Endothelial cell of umbilical vein (primary cell): Measurements from ENCODE around the gene GNB1. TPM values are rescaled to one million over a fixed set of nuclear protein-coding genes. Genes with fewer than 3 reads are reported as not detected.

Experiments
- BruUV-seq: library from RNA; stranded (reverse); fragments of 400-500 nt; replicated peaks from 2 replicates; lab custom pipeline; 2021; lab: Mats Ljungman, UMichigan
- CTCF ChIA-PET: fragments of 300-600, 350-600 bp; sonication (Branson Sonifier 250); formaldehyde crosslinking; loops from one replicate; lab custom pipeline; 2021; ENCODE audit warnings: antibody characterized with exemption, inconsistent platforms; lab: Charles Lee
- POLR2A ChIA-PET: fragments of 300-600, 350-600 bp; sonication (Branson Sonifier 250); formaldehyde crosslinking; loops from one replicate; lab custom pipeline; 2021; ENCODE audit warnings: antibody characterized with exemption, inconsistent platforms; lab: Charles Lee
- DNase-seq: peaks from one replicate; pipeline ENCODE4 v3.0.0-alpha.2; 2011; ENCODE audit warnings: low read depth, low spot score
- FAIRE-seq: peaks from 2 replicates; lab custom pipeline; 2011; peaks lifted over from hg19 to GRCh38; lab: Jason Lieb, UNC
- H2AFZ ChIP-seq: 2 replicates; pipeline ENCODE4 v1.6.0; 2012; ENCODE audit warnings: low read depth, low read length, control low read depth, inconsistent platforms
- H3K27ac ChIP-seq: 2 replicates; pipeline ENCODE4 v1.5.1; 2011; ENCODE audit warnings: low read depth, mild to moderate bottlenecking, control low read depth, low read length, moderate library complexity; ENCODE audit not compliant: insufficient read depth
- H3K27me3 ChIP-seq, 2 experiments: 2 replicates each; pipeline versions ENCODE4 v1.6.0 to v1.6.1; 2011; ENCODE audit warnings: low read length in 2 of 2, mixed read lengths in 1 of 2; ENCODE audit not compliant: control insufficient read depth in 2 of 2, insufficient read depth in 2 of 2
- H3K36me3 ChIP-seq, 2 experiments: 2 replicates in 1 of 2; 3 replicates in 1 of 2; pipeline ENCODE4 v1.5.1; 2011; ENCODE audit warnings: low read length in 2 of 2, mild to moderate bottlenecking in 1 of 2, moderate library complexity in 1 of 2; ENCODE audit not compliant: control insufficient read depth in 2 of 2, insufficient read depth in 2 of 2; ENCODE audit errors: extremely low read depth in 1 of 2
- H3K4me1 ChIP-seq: 3 replicates; pipeline ENCODE4 v1.5.1; 2011; ENCODE audit warnings: mild to moderate bottlenecking, low read length; ENCODE audit not compliant: control insufficient read depth, insufficient read depth; ENCODE audit errors: extremely low read depth
- H3K4me2 ChIP-seq: 2 replicates; pipeline ENCODE4 v1.6.1; 2011; ENCODE audit warnings: low read length, control low read depth, mixed read lengths; ENCODE audit not compliant: insufficient read depth
- H3K4me3 ChIP-seq, 3 experiments: fragments of 200-600 bp in 1 of 3; sonication (generic), shearing (Covaris generic) in 1 of 3; replicated peaks in 1 of 3; 2 replicates each; pipeline ENCODE4 v1.5.1; 2011 to 2016; ENCODE audit warnings: control low read depth in 3 of 3, low read length in 3 of 3, mild to moderate bottlenecking in 2 of 3, inconsistent platforms in 1 of 3, low read depth in 1 of 3, moderate library complexity in 1 of 3; ENCODE audit not compliant: insufficient read depth in 1 of 3
- H3K79me2 ChIP-seq: 2 replicates; pipeline ENCODE4 v1.6.0; 2012; ENCODE audit warnings: low read length, inconsistent platforms; ENCODE audit not compliant: control insufficient read depth, insufficient read depth
- H3K9ac ChIP-seq: replicated peaks from 2 replicates; pipeline ENCODE3; 2011; ENCODE audit warnings: low read length, control low read depth; ENCODE audit not compliant: insufficient read depth; ENCODE audit errors: extremely low read depth
- H3K9me1 ChIP-seq: replicated peaks from 3 replicates; pipeline ENCODE4 v1.6.0; 2011; ENCODE audit warnings: mild to moderate bottlenecking, low read length; ENCODE audit not compliant: control insufficient read depth, insufficient read depth; ENCODE audit errors: extremely low read depth
- H3K9me3 ChIP-seq: replicated peaks from 2 replicates; pipeline ENCODE4 v1.5.1; 2012; ENCODE audit warnings: low read length, inconsistent platforms; ENCODE audit not compliant: control insufficient read depth, insufficient read depth
- H4K20me1 ChIP-seq: replicated peaks from 2 replicates; pipeline ENCODE3; 2011; ENCODE audit warnings: mild to moderate bottlenecking, low read length; ENCODE audit not compliant: control insufficient read depth, insufficient read depth; ENCODE audit errors: extremely low read depth
- EZH2 ChIP-seq: IDR thresholded peaks from 2 replicates; pipeline ENCODE4 v1.6.1; 2012; ENCODE audit warnings: borderline replicate concordance, low read depth, mild to moderate bottlenecking, moderate library complexity, low read length, inconsistent platforms; ENCODE audit not compliant: severe bottlenecking
- FOS ChIP-seq: IDR thresholded peaks from 2 replicates; pipeline ENCODE4 v1.6.1; 2011; ENCODE audit warnings: mild to moderate bottlenecking, low read length, moderate library complexity, borderline replicate concordance; ENCODE audit not compliant: insufficient read depth
- GATA2 ChIP-seq: IDR thresholded peaks from 2 replicates; pipeline ENCODE4 v1.7.0; 2011; ENCODE audit warnings: low read depth, mild to moderate bottlenecking, moderate library complexity, mixed read lengths, low read length; ENCODE audit not compliant: insufficient read length, insufficient read depth
- JUN ChIP-seq: IDR thresholded peaks from 2 replicates; pipeline ENCODE4 v1.6.1; 2011; ENCODE audit warnings: borderline replicate concordance, low read depth; ENCODE audit not compliant: insufficient read length, insufficient read depth
- MAX ChIP-seq: IDR thresholded peaks from 2 replicates; pipeline ENCODE4 v1.6.1; 2011; ENCODE audit not compliant: insufficient read depth, insufficient read length
- MYC ChIP-seq: IDR thresholded peaks from one replicate; pipeline ENCODE4 v1.6.1; 2011; ENCODE audit warnings: mild to moderate bottlenecking, low read depth, low read length
- POLR2A ChIP-seq: IDR thresholded peaks from 2 replicates; pipeline ENCODE4 v1.6.1; 2012; ENCODE audit warnings: low read depth, mild to moderate bottlenecking, control low read depth, low read length
- POLR2AphosphoS5 ChIP-seq: IDR thresholded peaks from 2 replicates; pipeline ENCODE4 v1.6.1; 2012; ENCODE audit warnings: low read depth, mild to moderate bottlenecking, control low read depth, low read length, moderate library complexity; ENCODE audit not compliant: insufficient read depth
- dilution Hi-C: fragments of 300-500 bp; cut with MboI; formaldehyde crosslinking; loops from one replicate; pipeline ENCODE4 v1.15.0; 2019; ENCODE audit warnings: low sequenced_read_pairs; ENCODE audit not compliant: extremely low pct_ligation_motif_present
- intact Hi-C: fragments of 100-400 bp; cut with micrococcal nuclease; formaldehyde crosslinking; loops from one replicate; pipeline ENCODE4 v1.10.0; 2022
- polyA plus RNA-seq, 4 experiments: library from polyadenylated mRNA; depleted of rRNA in 3 of 4; stranded (reverse) in 3 of 4; unstranded in 1 of 4; fragments of >200 nt; gene quantifications; 2 replicates each; pipeline versions ENCODE4 v1.2.1 to v1.2.3, GENCODE V29; 2011 to 2012; ENCODE audit warnings: missing spikeins in 1 of 4
- total RNA-seq: library from RNA; stranded (reverse); gene quantifications from 2 replicates; pipeline ENCODE4 v1.2.3, GENCODE V29; 2021
- TF ChIP-seq, protein P1 (sequence below), 2 donors: IDR thresholded peaks; 1 replicate in 1 of 2; 2 replicates in 1 of 2; pipeline ENCODE4 v1.5.1; 2011; ENCODE audit warnings: low read length in 2 of 2, mild to moderate bottlenecking in 2 of 2, moderate library complexity in 2 of 2, control low read depth in 1 of 2, inconsistent platforms in 1 of 2, low read depth in 1 of 2; ENCODE audit not compliant: insufficient read depth in 1 of 2; ENCODE audit errors: extremely low read depth in 1 of 2

GNB1 gene
- total and polyA plus RNA-seq, 2 donors (not counting 3 experiments of a cell fraction or from before 2014, with no cell fraction given), result 501 to 529 TPM

DNA sequence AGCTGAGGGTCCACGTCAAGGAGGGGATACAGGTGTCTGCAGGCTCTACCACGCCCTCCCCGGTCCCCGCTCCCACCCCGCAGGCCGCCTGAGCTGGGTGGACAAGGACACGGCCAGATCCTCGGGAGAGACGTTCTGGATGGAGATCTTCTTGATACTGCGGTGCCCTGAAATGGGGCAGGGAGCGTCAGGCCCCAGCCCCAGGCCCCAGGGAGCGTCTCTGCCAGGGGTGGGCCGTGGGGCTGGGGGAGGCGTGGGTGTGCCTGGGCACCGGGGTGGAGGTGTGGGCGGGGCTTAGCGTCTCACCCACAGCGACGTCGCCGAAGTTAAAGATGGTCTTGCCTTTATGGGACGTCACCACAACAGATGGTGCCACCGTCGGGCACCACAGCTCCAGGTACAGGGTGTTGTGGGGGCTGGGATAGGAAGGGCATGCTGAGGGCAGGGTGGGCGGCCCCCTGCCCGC, 35.5 kb upstream of the GNB1 start:
- FAIRE-seq (no peak), DNase-seq (no peak)
- BruUV-seq, result no TSS peak
- Histone ChIP-seq H3K4me3 (no peak overlapping the region), H3K27me3 (no peaks in the 10 kb centered on the region), H3K9me1 (no peaks in the 10 kb centered on the region), H3K79me2 (no peaks in the 10 kb centered on the region), H3K9me3 (no peaks in the 10 kb centered on the region), H3K27ac (no peak overlapping the region), H4K20me1 (no peaks in the 10 kb centered on the region), H3K4me2 (no peak overlapping the region), H2AFZ (no peak overlapping the region), H3K9ac (no peak overlapping the region), H3K4me1 (no peaks in the 10 kb centered on the region), H3K36me3 (no peaks in the 10 kb centered on the region)
- intact Hi-C loops (no loop called here), dilution Hi-C loops (no loop called here)
- no peak for TF ChIP-seq EZH2
- no peak for TF ChIP-seq POLR2A
- no peak for TF ChIP-seq MAX
- no peak for TF ChIP-seq FOS
- TF ChIP-seq MYC, result no peak
- TF ChIP-seq POLR2AphosphoS5, result no peak
- TF ChIP-seq GATA2, result no peak
- TF ChIP-seq, protein P1, sequence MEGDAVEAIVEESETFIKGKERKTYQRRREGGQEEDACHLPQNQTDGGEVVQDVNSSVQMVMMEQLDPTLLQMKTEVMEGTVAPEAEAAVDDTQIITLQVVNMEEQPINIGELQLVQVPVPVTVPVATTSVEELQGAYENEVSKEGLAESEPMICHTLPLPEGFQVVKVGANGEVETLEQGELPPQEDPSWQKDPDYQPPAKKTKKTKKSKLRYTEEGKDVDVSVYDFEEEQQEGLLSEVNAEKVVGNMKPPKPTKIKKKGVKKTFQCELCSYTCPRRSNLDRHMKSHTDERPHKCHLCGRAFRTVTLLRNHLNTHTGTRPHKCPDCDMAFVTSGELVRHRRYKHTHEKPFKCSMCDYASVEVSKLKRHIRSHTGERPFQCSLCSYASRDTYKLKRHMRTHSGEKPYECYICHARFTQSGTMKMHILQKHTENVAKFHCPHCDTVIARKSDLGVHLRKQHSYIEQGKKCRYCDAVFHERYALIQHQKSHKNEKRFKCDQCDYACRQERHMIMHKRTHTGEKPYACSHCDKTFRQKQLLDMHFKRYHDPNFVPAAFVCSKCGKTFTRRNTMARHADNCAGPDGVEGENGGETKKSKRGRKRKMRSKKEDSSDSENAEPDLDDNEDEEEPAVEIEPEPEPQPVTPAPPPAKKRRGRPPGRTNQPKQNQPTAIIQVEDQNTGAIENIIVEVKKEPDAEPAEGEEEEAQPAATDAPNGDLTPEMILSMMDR (IDR thresholded peaks at IDR 0.05; ENCODE audit: extremely low read depth in 1 of 2, insufficient read depth in 1 of 2, low read depth in 1 of 2, low read length in 2 of 2), result no peak
- no peak for TF ChIP-seq JUN
- ChIA-PET POLR2A (no interaction called here), CTCF (no interaction called here)
